Suprapubic skin (tissue), 4 donors: Measurements from ENCODE around the gene TMEM259. TPM values are rescaled to one million over a fixed set of nuclear protein-coding genes. Genes with fewer than 3 reads are reported as not detected.

ENCODE experiments used
- DNase-seq, 2 donors: peaks; one replicate each; pipeline ENCODE4 v3.0.0-alpha.2; 2019; ENCODE audit warnings: low spot score in 2 of 2
- H3K27ac ChIP-seq: fragments of 200-600 bp; sonication (generic); one replicate; pipeline ENCODE4 v1.5.1; 2019
- H3K27me3 ChIP-seq: fragments of 200-600 bp; sonication (generic); one replicate; pipeline ENCODE4 v1.5.1; 2019
- H3K36me3 ChIP-seq: fragments of 200-600 bp; sonication (generic); one replicate; pipeline ENCODE4 v1.5.1; 2019
- H3K4me1 ChIP-seq: fragments of 200-600 bp; sonication (generic); one replicate; pipeline ENCODE4 v1.5.1; 2019
- H3K4me3 ChIP-seq: fragments of 200-600 bp; sonication (generic); one replicate; pipeline ENCODE4 v1.5.1; 2019; ENCODE audit warnings: mild to moderate bottlenecking
- H3K9me3 ChIP-seq: fragments of 200-600 bp; sonication (generic); one replicate; pipeline ENCODE4 v1.5.1; 2019
- CTCF ChIP-seq, 2 donors: fragments of 200-600 bp in 1 of 2; fragments of 450-650 bp in 1 of 2; sonication (generic) in 1 of 2; IDR thresholded peaks; one replicate each; pipeline ENCODE4 v1.5.1; 2016 to 2019; ENCODE audit warnings: antibody characterized with exemption in 2 of 2, mild to moderate bottlenecking in 1 of 2, moderate library complexity in 1 of 2
- EP300 ChIP-seq: sonication (generic); formaldehyde crosslinking; IDR thresholded peaks from one replicate; pipeline ENCODE4 v1.6.1; 2017; ENCODE audit warnings: antibody characterized with exemption
- POLR2A ChIP-seq, 2 donors: fragments of 450-650 bp; IDR thresholded peaks; one replicate each; pipeline ENCODE4 v1.6.1; 2017; ENCODE audit warnings: antibody characterized with exemption in 2 of 2, mild to moderate bottlenecking in 2 of 2, moderate library complexity in 2 of 2
- POLR2AphosphoS5 ChIP-seq, 3 donors: sonication (generic); formaldehyde crosslinking; IDR thresholded peaks; one replicate each; pipeline ENCODE4 v1.6.1; 2017; ENCODE audit warnings: antibody characterized with exemption in 3 of 3
- WGBS: methylation state at CpG from one replicate; pipeline ENCODE4 v1.1.5; 2018; 5-methylcytosine and 5-hydroxymethylcytosine counted together
- total RNA-seq, 4 donors: library from RNA; depleted of rRNA; stranded (reverse); fragments of >200 nt; gene quantifications; one replicate each; pipeline ENCODE4 v1.1.0, GENCODE V29; 2016

Gene TMEM259
- total RNA-seq, 4 donors from 2014 or later: 165 to 349 (median 243) TPM

- Histone ChIP-seq H3K4me3 (no peak overlapping the region), H3K4me1 (peaks cover 20% of the 10 kb centered on the region), H3K36me3 (no peaks in the 10 kb centered on the region), H3K27ac (no peak overlapping the region), H3K9me3 (no peaks in the 10 kb centered on the region), H3K27me3 (peaks cover 50% of the 10 kb centered on the region)
- no peak for DNase-seq
- 73% methylated on average over 5 of the region's 37 CpGs for WGBS
- no peak for TF ChIP-seq POLR2AphosphoS5 (IDR thresholded peaks at IDR 0.05)
- TF ChIP-seq CTCF (IDR thresholded peaks at IDR 0.05): no peak
- no peak for TF ChIP-seq POLR2A (IDR thresholded peaks at IDR 0.05)
- TF ChIP-seq EP300: no peak
Measured at GRCh38 chr19:1003283-1003682, 17.6 kb downstream of the TMEM259 start.

DNA sequence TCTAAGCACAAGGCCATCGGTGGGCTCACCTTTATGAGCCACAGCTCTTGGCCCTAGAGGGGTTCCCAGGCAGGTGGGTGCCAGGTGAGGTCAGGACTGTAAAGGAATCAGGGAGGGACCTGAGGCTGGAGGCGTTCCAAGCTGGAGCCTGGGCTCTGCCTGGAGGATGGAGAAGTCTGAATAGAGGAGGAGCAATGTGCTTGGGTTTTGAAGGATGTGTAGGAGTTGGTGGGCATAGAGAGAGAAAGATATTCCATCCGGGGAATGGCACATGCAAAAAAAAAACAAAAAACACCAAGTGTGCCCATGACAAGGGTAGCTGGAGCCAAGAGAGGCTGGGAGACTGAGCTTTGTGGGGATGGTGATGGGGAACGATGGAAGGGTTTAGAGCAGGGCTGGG, 18.3 kb downstream of the TMEM259 start:
- Histone ChIP-seq H3K9me3 (no peaks in the 10 kb centered on the region), H3K4me1 (peaks cover 20% of the 10 kb centered on the region), H3K27ac (no peak overlapping the region), H3K4me3 (no peak overlapping the region), H3K36me3 (no peaks in the 10 kb centered on the region), H3K27me3 (peaks cover 57% of the 10 kb centered on the region)
- TF ChIP-seq POLR2A (IDR thresholded peaks at IDR 0.05): no peak
- TF ChIP-seq POLR2AphosphoS5 (IDR thresholded peaks at IDR 0.05): no peak
- no peak for TF ChIP-seq CTCF (IDR thresholded peaks at IDR 0.05)
- no peak for TF ChIP-seq EP300
- 73% methylated on average over 4 of the region's 4 CpGs for WGBS
- DNase-seq: no peak

DNA sequence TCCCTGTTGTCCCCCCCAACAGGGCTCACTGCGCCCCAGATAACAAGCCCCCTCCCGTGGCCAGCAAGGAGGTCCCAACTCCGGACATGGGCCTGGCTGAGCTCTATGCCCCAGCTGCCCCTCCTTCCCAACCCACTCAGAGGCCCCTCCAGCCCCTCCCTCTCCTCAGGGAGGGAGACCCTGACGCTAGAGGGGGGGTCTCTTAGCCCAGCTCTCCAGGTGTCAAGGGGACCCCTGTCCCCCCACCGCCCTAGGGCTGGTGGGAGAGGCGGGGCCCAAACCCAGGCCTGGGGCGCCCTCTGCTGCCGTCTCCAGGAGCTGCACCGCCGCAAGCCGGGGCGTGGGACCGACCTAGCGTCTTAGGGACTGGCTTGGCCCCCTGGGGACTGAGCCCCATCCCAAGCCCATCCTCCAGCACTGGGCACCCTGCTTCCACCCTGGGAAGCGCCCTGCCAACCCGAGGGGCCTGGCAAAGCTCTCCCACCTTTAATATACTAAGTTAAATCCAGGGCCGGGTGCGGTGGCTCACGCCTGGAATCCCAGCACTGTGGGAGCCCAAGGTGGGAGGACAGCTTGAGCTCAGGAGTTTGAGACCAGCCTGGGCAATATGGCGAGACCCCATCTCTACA, 19.3 kb downstream of the TMEM259 start:
- no peak for TF ChIP-seq POLR2A (IDR thresholded peaks at IDR 0.05)
- peak; percentile 83 to 94 for TF ChIP-seq CTCF (IDR thresholded peaks at IDR 0.05)
- no peak for TF ChIP-seq EP300
- Histone ChIP-seq H3K9me3 (no peaks in the 10 kb centered on the region), H3K36me3 (no peaks in the 10 kb centered on the region), H3K4me1 (peaks cover 21% of the 10 kb centered on the region), H3K27ac (no peak overlapping the region), H3K27me3 (peaks cover 67% of the 10 kb centered on the region), H3K4me3 (no peak overlapping the region)
- DNase-seq: peak in 1 of 2 donors; percentile 79
- WGBS: 7% methylated on average over 3 of the region's 20 CpGs

- H3K4me1 ChIP-seq: peaks cover 29% of the 10 kb centered on the region
- TF ChIP-seq POLR2A (IDR thresholded peaks at IDR 0.05): no peak
- TF ChIP-seq EP300: no peak
- TF ChIP-seq CTCF (IDR thresholded peaks at IDR 0.05): no peak
- no peak for TF ChIP-seq POLR2AphosphoS5 (IDR thresholded peaks at IDR 0.05)
- DNase-seq: no peak
- H3K27ac ChIP-seq: no peak overlapping the region
- H3K9me3 ChIP-seq: no peaks in the 10 kb centered on the region
- H3K4me3 ChIP-seq: peak overlapping the region; percentile 34
- peaks cover 74% of the 10 kb centered on the region for H3K27me3 ChIP-seq
- no peaks in the 10 kb centered on the region for H3K36me3 ChIP-seq
- 28% methylated on average over 6 of the region's 73 CpGs for WGBS
Measured at GRCh38 chr19:1000591-1001537, 20.1 kb downstream of the TMEM259 start.

GRCh38 chr19:1000095-1000494, 20.8 kb downstream of the TMEM259 start, which contains the start of gene GRIN3B:
GRIN3B (plus strand) TSS chr19:1000419; CDS start chr19:1000438, 19 bp downstream.
- no peaks in the 10 kb centered on the region for H3K36me3 ChIP-seq
- peaks cover 31% of the 10 kb centered on the region for H3K4me1 ChIP-seq
- H3K27me3 ChIP-seq: peaks cover 82% of the 10 kb centered on the region
- H3K9me3 ChIP-seq: no peaks in the 10 kb centered on the region
- DNase-seq: no peak
- 5% methylated on average over 5 of the region's 43 CpGs for WGBS
- peak within 1 kb of the TSS; percentile 34 for H3K4me3 ChIP-seq
- TF ChIP-seq POLR2AphosphoS5 (IDR thresholded peaks at IDR 0.05) (no peak), CTCF (IDR thresholded peaks at IDR 0.05) (peak in 1 of 2 donors; percentile 32)
- no peak within 1 kb of the TSS for H3K27ac ChIP-seq
